ENCODE data around the gene RRN3.
A peak's percentile ranks its signal among the peaks of the same experiment; 100 is the strongest.
"Not testable (repeated sequence)": the region's sequence is repeated elsewhere in the genome, so short reads cannot be mapped to it uniquely, and the experiment has no call there.

The RRN3 gene, protein sequence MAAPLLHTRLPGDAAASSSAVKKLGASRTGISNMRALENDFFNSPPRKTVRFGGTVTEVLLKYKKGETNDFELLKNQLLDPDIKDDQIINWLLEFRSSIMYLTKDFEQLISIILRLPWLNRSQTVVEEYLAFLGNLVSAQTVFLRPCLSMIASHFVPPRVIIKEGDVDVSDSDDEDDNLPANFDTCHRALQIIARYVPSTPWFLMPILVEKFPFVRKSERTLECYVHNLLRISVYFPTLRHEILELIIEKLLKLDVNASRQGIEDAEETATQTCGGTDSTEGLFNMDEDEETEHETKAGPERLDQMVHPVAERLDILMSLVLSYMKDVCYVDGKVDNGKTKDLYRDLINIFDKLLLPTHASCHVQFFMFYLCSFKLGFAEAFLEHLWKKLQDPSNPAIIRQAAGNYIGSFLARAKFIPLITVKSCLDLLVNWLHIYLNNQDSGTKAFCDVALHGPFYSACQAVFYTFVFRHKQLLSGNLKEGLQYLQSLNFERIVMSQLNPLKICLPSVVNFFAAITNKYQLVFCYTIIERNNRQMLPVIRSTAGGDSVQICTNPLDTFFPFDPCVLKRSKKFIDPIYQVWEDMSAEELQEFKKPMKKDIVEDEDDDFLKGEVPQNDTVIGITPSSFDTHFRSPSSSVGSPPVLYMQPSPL

DNA sequence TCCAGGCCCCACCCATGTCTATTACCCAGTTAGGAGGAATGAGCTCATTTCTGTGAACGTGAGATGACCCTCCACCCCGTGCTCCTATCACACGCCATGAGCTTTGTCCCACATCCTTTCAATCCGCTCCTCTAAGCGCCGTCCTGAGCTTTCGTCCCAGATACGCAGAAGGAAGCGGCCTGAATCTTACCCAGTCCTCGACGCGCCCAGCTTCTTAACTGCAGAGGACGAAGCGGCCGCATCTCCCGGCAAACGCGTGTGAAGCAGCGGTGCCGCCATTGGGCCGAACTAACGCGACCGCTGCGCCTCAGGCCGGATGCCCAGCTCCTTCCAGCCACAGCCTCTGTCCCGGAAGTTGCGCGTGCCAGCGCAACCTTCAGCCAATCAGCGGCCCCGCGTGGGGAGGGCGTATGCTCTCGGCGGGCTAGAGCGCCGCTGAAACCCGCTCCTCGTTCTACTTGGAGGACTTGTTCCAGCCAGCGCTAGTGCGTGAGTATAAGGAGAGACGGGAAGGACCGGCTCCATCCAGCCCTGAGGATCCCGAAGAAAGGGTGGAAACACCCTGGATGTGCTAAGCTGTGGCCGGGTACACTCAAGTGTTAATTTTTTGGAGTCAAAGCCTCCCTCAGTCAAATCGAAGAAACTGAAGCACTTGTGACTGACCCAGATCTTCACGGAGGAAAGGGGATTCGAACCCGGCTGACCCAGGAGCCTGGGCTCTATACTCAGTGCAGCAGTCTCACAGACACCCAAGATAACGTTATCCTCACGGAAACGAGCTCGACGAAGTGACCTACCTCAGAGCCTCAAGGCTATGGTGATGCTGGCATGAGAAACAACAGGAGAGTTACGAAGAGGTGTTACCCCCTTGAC, at the start of gene RRN3:
Gene RRN3 (minus strand): TSS at position 318 of the 873 bp plus-strand sequence. CDS start 39 bp downstream, at position 279.
- peak; percentile 86 for DNase-seq

DNA sequence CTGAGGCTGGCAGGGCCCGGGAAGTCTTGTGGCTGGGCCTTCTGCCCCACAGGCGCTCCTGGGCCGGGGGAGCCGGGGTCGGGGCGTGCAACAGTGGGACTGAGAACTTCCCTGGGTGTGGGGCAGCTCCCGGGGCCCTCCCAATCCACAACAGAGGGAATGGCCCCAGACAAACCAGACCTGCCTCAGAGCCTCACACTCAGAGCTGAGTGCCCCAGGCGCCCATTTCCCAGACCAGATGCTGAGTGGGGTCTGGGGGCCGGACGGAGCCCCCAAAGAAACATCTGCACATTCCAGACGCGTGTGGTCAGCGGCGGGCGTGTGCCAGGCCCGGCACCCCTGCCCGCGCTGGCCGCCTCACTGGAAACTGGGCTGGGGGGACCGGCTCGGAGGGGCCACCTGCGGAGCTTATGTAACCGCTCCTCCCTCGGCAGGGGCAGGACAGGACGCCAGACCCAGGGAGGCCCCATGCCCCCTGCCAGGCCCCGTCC, 49.6 kb upstream of the RRN3 start:
- DNase-seq = not testable (repeated sequence)

DNA sequence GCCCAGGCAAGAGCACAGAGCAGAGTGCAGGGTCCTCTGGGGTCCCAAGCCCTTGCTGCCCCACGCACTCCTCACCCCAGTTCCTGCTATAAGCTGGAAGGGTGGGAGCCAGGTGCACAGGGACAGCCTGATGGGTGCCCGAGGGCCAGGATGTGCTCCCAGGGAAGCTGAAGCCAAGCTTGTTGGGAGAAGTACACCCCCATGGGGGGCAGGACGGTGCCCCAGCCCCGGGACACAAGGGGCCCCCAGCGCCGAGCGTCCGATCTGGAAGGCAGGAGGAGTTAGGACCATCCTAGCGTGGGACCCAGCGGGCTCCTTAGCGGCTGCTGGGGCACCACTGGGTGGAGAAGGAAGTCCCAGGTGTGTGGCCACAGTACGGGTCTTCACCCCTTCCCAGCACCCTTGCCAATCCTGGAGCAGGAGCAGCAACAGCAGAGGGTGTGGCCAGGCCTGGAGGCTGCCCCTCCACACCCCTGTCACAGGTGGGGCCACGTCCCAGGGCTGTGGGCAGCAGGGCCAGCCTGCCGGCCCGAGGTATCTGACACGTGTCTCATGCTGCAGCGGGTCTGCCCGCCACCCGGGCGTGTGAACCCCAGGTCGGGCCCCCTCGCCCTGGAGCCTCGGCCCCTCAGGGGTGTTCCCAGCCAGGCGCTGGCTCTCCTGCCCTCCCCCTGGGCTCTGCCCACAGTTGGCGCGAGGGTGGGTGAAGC, 49.0 kb upstream of the RRN3 start:
- DNase-seq = not testable (repeated sequence)

DNA sequence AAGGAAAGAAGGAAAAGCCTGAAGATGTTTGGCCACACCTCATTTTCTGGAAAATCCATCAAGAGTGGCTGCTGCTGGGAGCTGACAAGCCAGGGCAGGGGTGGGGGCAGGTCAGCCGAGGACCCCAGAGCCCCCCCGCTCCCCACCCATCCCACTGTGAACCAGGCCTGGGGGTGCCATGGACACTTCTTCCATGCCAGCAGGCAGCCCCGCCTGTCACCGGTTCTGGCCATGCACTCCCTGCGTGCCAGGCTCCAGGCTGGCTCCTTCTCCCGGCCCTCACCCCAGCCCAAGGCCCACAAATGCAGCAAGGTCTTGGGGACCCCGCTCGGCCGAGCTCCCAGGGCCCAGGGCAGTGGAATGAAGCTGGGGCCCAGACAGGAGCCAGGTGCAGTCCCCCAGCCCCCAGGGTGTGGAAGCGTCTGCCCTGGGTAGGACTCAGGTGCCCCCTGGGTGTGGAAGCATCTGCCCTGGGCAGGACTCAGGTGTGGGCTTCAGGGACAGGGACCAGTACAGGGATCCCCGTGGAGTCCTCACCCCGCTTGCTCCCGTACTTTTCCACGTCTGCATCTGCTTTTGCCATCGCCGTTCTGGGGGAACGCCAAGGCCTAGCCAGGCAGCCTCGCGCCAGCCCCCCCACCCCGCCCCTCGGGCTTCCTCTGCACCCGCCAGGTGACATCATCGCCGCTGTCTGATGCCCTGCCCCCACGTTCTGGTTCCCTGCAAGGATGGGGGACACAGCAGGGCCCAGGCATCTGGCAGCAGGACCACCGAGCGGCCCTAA, 48.2 kb upstream of the RRN3 start:
- not testable (repeated sequence) for DNase-seq

DNA sequence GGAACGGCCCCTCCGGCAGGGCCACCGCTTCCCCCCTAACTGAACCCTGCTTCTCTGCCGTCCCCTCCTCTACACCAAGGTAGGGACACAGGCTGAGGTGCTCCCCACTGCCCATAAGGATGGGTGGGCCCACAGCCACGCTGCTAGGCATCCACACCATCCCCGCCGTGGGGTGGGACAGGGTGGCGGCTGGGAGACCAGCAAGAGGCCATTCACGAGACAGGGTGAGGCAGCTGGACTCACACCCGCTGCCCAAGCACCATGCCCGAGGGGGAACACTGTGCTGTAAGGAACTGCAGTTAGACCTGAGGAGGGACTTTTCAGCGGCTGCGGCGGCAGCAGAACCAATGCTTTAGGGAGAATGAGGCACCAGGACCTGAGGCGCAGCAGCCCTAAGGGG, 47.5 kb upstream of the RRN3 start:
- DNase-seq = no peak

DNA sequence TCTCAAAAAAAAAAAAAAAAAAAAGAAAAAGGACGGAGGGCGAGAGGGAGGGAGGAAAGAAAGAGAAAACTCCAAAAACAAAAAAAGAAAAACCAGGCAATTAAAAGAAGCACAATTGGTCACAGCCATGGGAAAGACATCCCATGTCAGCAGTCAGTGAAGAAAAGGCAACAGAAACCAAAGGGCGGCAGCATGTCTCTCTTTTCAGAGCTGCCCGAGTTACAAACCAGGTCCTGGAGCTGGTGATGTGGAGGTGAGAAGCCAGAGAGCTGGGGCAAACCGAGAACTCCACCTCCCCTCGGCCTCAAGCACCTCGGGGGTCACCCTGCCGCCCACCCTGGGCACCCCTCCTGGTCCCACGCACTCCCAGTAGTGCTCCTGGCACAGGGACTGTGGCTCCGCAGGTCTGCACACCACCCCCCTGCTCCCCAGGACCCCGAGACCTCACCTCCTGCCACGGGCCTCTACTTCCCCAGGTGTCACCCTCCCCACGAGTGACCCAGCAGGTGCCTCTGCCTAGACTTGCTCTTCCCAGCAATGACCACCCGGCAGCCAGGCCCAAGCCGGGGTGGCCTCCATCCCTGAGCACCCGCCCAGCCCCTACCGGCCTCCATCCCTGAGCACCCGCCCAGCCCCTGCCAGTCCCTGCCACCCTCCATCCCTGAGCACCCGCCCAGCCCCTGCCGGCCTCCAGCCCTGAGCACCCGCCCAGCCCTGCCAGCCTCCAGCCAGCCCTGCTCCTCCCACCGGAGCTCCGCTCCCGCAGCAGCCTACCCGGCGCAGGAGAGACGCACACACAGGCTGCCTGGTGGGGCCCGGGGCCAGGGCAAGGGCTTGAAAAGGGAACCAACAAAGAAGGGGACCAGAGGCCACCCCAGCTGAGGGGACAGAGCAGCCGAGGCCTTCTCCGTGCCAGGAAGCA, 46.6 kb upstream of the RRN3 start:
- not testable (repeated sequence) for DNase-seq

DNA sequence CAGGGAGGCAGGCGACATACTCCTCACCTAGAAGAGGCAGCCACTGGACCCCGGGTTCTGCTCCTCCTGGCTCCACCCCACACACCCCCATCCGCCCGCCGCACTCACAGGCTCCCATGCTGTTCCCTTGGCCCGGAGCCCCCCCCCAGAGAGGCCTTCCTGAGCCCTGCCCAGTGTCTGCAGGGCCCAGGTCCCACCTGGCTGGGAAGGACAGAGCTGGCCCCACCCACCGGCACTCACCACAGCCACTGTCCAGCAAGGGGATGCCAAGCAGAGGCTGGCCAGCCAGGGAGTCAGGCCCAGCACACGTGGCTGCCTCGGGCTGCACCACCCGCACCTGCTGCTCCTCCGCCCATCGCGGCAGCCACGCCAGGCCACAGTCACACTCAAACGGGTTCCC, 43.4 kb upstream of the RRN3 start:
- DNase-seq = not testable (repeated sequence)

DNA sequence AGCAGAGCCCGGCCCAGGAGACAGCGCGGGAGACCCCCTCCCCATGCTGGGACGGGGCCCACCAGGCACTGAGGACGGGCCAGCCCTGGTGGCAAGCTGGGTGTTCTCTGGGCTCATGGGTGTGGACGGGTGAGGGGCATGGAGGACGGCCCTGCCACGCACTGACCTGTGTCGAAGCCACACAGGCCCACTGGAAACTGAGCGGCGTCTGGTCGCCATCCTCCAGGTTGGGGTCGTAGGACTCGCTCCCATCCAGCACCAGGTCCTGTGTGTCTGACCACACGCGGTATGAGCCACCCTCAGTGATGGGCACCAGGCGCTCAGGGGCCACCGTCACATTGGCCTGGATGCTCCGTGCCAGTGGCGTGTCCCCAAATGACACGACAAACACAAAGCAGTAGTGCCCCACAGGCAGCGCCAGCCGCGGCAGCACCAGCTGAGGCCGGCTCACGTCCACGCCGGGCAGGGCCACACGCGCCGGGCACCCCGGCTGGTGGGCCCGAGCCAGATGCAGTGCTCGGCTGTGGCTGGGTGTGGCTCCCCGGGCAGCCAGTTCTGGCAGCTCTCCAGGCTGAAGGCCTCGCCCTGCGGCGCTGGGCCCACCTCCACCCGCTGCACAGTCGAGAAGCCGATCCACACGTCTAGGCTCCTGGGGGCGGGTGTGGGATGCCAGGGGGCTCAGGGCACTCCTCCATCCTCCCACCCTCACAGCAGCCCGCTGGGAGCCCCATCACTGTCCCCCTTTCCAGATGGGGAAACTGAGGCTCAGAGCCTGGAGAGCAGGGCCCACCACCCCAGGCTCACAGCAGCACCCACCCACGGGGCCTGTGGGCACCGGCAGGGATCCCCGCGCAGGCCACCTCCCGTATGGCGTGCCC, 41.6 kb upstream of the RRN3 start:
- DNase-seq = not testable (repeated sequence)

DNA sequence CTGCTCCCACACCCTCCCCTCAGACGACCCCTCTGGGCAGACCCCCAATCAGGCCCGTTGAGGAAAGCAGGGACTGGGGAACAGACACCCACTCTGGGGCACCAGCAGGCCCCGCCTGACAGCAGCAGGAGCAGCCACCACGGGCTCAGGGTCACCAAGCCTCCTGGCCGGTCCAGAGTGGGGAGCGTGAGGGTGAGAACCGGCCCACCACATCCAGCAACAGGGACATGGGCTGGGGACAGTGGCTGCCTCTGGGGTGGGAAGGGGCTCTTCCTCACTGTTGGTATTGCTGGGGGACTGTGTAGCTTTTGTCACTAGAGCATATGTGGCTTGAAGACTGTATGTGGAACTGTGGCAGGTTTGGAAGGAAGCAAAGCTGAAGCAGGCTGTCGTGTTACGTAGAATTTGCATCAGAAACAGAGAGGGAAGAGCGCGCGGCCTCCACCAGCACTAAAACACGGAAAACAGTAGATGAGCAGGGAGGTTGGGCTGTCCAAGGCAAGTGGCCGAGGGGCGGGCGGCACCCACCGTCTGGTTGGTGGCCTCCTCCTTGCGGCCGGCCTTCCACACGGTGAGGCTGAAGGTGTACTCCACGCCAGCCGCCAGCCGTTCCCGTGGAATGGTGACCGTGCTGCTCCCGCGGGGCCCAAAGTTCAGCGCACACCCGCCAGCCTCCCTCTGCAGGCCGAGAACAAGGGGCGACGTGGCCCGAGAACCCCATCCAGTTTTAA, 40.8 kb upstream of the RRN3 start:
- not testable (repeated sequence) for DNase-seq

DNA sequence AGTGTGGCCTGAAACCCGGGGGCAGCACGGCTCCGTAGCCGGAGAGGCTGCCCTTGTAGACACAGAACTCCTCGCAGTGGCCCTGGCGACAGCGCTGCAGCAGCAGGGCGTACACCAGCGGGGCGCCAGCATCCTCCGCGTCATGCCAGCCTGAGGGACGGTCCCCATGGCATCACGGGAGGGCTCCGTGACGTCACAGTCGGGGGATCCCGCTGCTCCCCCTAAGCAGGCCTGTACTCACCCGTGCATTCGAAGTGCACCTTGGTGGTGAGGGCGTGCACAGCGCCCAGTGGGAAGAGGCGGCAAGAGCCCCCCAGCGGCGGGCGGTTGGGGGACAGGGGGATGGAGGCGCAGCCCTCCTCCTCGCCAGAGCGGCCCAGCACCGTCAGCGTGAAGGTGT, 39.5 kb upstream of the RRN3 start:
- not testable (repeated sequence) for DNase-seq

DNA sequence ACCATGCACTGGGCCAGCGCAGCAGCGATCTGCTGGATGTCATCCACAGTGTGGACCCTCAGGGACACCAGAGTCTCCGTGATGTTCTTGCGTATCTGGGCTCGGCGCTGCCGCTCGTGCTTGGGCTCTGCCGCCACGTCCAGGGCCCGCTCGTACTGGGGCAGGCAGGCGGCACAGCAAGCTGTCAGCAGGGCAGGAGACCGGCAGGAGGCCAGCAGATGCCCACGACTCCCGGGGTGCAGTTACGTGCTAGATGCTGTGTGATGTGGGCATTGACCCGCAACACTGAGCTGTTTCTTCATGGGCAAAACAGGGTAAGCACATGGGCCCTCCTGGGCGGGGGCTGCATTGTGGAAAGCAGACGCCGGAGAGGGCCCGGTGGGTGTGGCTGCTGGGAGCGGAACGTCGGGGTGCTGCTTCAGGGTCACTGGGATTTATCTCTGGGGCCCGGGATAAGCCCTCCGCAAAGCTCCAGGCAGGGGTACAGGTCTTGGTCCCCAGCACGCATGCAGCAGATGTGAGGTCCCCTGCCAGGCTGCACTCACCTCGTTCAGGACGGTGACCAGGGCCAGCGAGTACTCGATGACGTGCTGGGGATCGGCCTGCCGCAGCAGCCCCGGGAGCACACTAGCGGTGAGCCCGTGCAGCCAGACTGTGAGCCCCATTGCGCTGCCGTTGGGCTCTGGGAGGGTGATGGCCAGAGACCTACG, 38.8 kb upstream of the RRN3 start:
- DNase-seq = not testable (repeated sequence)

DNA sequence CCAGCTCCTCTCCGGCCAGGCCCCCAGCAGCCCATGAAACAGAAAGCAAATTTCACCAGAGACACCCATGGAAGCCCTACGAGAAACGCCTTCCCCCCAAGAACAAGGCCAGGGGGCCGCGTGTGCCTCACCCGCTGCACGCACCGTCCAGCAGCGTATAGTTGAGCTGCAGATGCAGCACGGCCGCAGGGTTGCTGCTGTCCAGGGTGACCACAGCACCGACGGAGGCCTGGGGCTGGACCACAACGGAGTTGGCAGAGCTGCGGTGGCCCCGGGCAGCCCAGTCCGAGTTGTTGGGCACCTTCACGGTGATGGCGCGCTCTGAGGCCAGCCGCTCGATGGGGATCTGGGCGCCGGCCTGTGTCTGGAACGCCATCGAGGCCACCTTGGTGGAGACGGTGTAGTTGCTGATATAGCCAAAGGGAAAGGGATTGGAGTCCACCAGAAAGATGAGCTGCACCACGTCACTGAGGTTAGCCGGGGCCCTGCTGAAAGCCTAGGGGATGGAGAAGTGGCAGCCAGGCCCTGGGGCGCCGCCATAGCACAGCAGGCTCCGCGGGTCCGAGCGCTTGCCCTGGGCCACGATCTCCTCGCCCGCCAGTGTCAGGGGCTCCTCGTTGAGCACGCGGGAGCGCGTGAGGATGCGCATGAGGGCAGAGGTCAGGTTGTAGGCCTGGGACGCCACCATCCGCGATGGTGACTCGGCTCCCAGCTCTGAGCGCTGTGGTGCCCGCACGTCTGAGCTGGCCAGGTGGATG, 37.0 kb upstream of the RRN3 start:
- DNase-seq = not testable (repeated sequence)

DNA sequence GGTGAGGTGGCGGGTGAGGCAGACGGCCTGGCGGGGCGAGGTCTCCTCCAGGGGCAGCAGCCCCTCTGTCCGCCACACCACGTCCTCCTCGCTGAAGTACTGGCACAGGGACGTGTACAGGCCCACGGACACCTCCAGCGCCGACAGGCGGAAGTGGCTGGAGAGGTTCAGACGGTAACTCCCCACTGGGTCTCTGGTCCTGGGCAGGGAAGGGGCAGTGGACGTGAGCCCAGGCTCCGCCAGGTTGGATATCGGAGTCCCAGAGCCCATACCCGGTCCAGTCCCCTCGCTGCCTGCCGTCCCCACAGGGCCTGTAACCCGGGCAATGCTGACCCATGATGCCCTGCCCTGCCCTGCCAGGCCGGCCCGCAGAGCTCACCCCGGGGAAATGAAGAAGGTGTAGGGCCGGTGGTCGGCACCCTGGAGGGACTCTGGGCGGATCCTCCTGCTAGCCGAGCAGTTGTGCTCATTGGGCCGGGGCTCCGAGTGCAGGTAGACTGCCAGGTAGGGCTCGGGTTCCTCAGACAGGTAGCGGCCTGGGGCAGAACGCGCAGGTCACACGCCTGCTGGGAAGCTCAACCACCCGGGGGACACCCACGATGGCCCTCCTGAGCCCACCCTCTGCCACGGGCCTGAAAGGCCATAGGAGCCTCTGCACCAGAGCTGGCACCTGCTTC, 36.3 kb upstream of the RRN3 start:
- not testable (repeated sequence) for DNase-seq

DNA sequence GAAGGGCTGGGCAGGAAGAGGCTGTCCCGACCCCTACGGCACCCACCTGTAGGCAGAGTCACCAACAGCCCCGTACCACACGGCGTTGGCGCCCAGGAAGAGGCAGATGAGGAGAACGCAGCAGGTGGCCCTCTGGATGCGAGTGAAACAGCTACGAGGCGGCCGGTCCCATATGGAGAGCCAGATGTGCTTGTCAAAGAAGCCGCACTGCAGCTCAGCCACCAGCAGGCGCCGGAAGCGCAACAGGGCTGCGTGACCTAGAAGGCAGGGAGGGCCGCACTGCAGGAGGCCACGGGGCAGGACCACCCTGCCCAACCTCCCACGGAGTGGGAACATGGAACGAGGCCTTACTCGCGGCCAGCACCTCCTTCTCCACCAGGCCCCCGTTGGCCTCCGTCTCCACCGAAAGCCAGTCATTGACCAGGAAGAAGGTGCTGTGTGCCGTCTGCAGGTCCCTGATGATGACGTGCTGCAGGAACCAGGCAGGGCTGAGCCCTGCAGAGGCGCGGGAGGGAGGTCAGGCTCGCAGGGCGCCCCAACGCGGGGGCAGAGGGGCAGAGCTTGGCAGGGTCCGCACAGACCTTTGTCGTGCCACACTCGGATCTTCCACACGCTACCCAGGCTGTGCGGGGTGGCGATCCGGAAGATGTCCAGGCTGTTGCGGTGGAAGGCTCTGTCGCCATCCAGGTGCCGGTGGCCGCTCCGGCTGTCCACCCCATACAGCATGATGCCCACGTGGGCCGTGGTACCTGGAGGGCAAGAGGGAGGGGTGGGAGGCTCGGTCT, 33.8 kb upstream of the RRN3 start:
- not testable (repeated sequence) for DNase-seq

DNA sequence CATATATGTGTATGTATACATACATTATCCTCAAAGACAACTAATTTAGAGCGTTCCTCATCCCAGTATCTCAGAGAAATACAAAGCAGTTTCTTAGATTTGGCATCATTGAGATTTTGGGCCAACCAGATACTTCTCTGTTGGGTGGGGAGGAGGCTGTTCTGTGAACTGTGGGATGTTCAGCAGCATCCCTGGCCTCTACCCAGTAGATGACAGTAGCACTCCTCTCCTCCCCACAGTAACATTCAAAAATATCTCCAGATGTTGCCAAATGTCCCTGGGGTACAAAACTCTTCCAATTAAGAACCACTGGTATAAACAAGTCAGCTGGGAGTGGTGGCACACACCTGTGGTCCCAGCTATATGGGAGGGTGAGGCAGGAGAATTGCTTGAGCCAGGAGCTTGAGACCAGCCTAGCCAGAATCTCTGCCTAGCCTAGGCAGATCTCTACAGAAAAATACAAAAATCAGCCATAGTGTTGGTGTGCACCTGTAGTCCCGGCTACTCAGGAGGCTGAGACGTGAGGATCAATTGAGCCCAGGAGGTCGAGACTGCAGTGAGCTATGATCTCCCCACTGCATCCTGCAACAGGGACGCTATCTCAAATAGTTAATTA, 6.4 kb upstream of the RRN3 start:
- not testable (repeated sequence) for DNase-seq

All from COR-L47 (cell line).